OCI-LY7 (cell line): ENCODE data around the gene TRIM29. TPM values are rescaled to one million over a fixed set of nuclear protein-coding genes. Genes with fewer than 3 reads are reported as not detected.

Source experiments
- BruUV-seq: library from RNA; stranded (reverse); fragments of 400-500 nt; replicated peaks from 2 replicates; lab custom pipeline; 2021; lab: Mats Ljungman, UMichigan
- CTCF ChIA-PET: fragments of 300-600 bp; sonication (Branson Sonifier 250); formaldehyde crosslinking; loops from one replicate; lab custom pipeline; 2022; ENCODE audit warnings: antibody characterized with exemption; ENCODE audit not compliant: unreplicated experiment; lab: Charles Lee
- POLR2A ChIA-PET: fragments of 300-600 bp; sonication (Branson Sonifier 250); formaldehyde crosslinking; loops from one replicate; lab custom pipeline; 2022; ENCODE audit warnings: antibody characterized with exemption; lab: Charles Lee
- DNase-seq: peaks from one replicate; pipeline ENCODE4 v3.0.0-alpha.2; 2015; ENCODE audit warnings: low spot score
- H2AFZ ChIP-seq: fragments of 200-600 bp; sonication (generic), shearing (Covaris generic); 2 replicates; pipeline ENCODE4 v1.6.1; 2014; ENCODE audit warnings: mild to moderate bottlenecking, antibody characterized with exemption, low read length, moderate library complexity
- H3K27ac ChIP-seq: fragments of 200-600 bp; sonication (generic); 2 replicates; pipeline ENCODE4 v1.5.1; 2014; ENCODE audit warnings: mixed run types, low read depth, mild to moderate bottlenecking, moderate library complexity, low read length, inconsistent platforms; ENCODE audit not compliant: poor library complexity, severe bottlenecking
- H3K36me3 ChIP-seq: fragments of 200-600 bp; sonication (generic); 2 replicates; pipeline ENCODE4 v1.6.1; 2014; ENCODE audit warnings: mild to moderate bottlenecking, antibody characterized with exemption, low read length, moderate library complexity, mixed read lengths; ENCODE audit not compliant: insufficient read depth
- H3K4me1 ChIP-seq: fragments of 200-600 bp; sonication (generic); 2 replicates; pipeline ENCODE4 v1.5.1; 2014; ENCODE audit warnings: mild to moderate bottlenecking, low read length; ENCODE audit not compliant: insufficient read depth, poor library complexity, severe bottlenecking
- H3K4me2 ChIP-seq: fragments of 200-600 bp; sonication (generic); 2 replicates; pipeline ENCODE4 v1.6.1; 2014; ENCODE audit warnings: mild to moderate bottlenecking, low read length
- H3K4me3 ChIP-seq: fragments of 200-600 bp; sonication (generic); 2 replicates; pipeline ENCODE4 v1.5.1; 2014; ENCODE audit warnings: mild to moderate bottlenecking, low read depth, low read length; ENCODE audit not compliant: poor library complexity, severe bottlenecking
- H3K79me2 ChIP-seq: fragments of 200-600 bp; sonication (generic); 2 replicates; pipeline ENCODE4 v1.6.1; 2016; ENCODE audit warnings: low read depth, mild to moderate bottlenecking, low read length, moderate library complexity, mixed read lengths; ENCODE audit not compliant: insufficient read depth
- H3K9me2 ChIP-seq: fragments of 200-600 bp; sonication (generic); 2 replicates; pipeline ENCODE4 v1.6.1; 2016; ENCODE audit warnings: mild to moderate bottlenecking, low read length, mixed read lengths; ENCODE audit not compliant: insufficient read depth
- H3K9me3 ChIP-seq: fragments of 200-600 bp; sonication (generic); 2 replicates; pipeline ENCODE4 v1.6.1; 2014; ENCODE audit warnings: mild to moderate bottlenecking, mixed run types, low read length, mixed read lengths
- H4K20me1 ChIP-seq: fragments of 200-600 bp; sonication (generic); 2 replicates; pipeline ENCODE4 v1.6.1; 2014; ENCODE audit warnings: mild to moderate bottlenecking, antibody characterized with exemption, low read length, moderate library complexity, mixed read lengths; ENCODE audit not compliant: insufficient read depth
- EZH2phosphoT487 ChIP-seq: fragments of 200-600 bp; sonication (generic); IDR thresholded peaks from 2 replicates; pipeline ENCODE4 v1.6.1; 2018; ENCODE audit warnings: low read depth, borderline replicate concordance, mild to moderate bottlenecking, mixed run types, antibody characterized with exemption, low read length, moderate library complexity, mixed read lengths
- intact Hi-C: fragments of 100-400 bp; cut with micrococcal nuclease; formaldehyde crosslinking; loops from one replicate; pipeline ENCODE4 v1.10.0; 2022; ENCODE audit not compliant: unreplicated experiment
- total RNA-seq, 2 experiments: library from RNA; depleted of rRNA in 1 of 2; stranded (reverse); fragments of >200 nt in 1 of 2; shearing (Covaris generic) in 1 of 2; gene quantifications; 2 replicates each; pipeline ENCODE4 v1.2.3, GENCODE V29; 2014 to 2022
- TF ChIP-seq, protein P1 (sequence below): fragments of 200-600 bp; sonication (generic); conservative IDR thresholded peaks from 2 replicates; pipeline ENCODE4 v1.5.1; 2014; ENCODE audit warnings: mild to moderate bottlenecking, antibody characterized with exemption, low read length, moderate library complexity, mixed read lengths

TRIM29 gene
- total RNA-seq, 2 experiments from 2014 or later, result not detected

DNA sequence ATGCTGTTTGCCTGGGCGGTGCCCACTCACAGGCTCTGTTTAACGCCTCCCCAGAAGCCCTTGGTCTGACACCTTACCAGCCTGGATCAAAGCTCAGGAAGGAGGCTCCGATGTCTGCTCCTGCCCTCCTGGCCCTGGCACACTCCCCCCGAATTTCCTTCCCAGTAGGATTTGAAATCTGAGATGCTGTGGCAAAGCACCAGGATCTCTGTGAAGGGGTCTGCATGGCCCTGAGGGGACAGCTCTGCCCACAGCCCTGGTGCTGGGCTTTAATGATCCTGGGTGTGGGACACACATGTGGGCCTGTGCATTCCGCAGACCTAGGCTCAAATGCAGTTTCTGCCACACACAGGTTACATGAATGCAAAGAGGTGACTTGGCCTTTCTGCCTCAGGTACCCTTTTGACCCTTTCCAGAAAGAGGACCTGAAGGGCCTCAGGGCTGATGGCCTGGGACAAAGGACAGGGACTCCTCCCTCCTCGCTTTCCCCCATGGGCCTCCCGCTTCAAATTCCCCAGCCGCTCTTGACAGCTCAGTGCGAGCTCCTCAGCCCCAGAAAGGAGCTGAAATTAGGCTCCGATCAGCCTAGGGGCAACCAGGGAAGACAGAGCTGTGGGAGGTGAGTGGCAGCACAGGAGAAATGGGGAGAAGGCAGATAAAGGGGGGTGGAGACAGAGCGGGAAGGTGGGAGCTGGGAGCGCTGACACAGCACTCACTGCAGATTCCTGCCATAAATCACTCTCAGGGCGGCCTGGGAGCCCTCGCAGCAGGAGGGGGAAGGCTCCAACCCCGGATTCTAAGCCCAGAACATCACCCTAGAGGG lies 41.3 kb downstream of the TRIM29 start:
- POLR2A ChIA-PET, result interaction anchor here (0.6 kb wide), 1 partner anchor 717 kb away, joined by 3 read pairs; no protein-coding TSS in a partner anchor
- DNase-seq, result no peak
- CTCF ChIA-PET, result interaction anchor here (1.3 kb wide), 1 partner anchor 12 kb away, joined by 4 read pairs; no protein-coding TSS in a partner anchor

DNA sequence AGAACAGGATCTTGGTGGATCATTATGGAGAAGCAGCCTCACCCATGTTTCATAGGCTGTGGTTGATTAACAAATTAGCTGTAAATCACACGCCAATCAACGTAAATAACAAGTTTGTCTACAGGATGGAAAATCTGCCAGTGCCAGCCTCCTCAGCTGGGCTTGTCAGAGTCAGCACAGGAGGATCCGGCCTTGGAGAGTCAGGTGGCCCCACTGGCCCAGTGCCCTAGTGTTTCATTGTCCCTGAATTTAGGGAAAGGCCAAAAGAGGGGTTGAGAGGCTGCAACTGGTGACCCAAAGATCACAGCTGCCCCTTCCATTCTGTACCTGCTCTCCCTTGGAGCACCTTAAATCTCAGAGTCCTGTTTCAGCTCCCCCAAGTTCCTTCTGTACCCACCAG lies 42.4 kb downstream of the TRIM29 start:
- H2AFZ ChIP-seq, result no peak overlapping the region
- CTCF ChIA-PET, result no interaction called here
- intact Hi-C loops, result no loop called here
- H3K79me2 ChIP-seq, result no peaks in the 10 kb centered on the region
- no peak for TF ChIP-seq EZH2phosphoT487
- TF ChIP-seq, protein P1, sequence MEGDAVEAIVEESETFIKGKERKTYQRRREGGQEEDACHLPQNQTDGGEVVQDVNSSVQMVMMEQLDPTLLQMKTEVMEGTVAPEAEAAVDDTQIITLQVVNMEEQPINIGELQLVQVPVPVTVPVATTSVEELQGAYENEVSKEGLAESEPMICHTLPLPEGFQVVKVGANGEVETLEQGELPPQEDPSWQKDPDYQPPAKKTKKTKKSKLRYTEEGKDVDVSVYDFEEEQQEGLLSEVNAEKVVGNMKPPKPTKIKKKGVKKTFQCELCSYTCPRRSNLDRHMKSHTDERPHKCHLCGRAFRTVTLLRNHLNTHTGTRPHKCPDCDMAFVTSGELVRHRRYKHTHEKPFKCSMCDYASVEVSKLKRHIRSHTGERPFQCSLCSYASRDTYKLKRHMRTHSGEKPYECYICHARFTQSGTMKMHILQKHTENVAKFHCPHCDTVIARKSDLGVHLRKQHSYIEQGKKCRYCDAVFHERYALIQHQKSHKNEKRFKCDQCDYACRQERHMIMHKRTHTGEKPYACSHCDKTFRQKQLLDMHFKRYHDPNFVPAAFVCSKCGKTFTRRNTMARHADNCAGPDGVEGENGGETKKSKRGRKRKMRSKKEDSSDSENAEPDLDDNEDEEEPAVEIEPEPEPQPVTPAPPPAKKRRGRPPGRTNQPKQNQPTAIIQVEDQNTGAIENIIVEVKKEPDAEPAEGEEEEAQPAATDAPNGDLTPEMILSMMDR, result no peak
- H3K27ac ChIP-seq, result no peak overlapping the region
- no TSS peak for BruUV-seq
- no peaks in the 10 kb centered on the region for H3K4me1 ChIP-seq
- no peaks in the 10 kb centered on the region for H3K36me3 ChIP-seq
- no peaks in the 10 kb centered on the region for H3K9me2 ChIP-seq
- DNase-seq, result no peak
- no peaks in the 10 kb centered on the region for H3K9me3 ChIP-seq
- no peaks in the 10 kb centered on the region for H4K20me1 ChIP-seq
- POLR2A ChIA-PET, result interaction anchor here (0.6 kb wide), 1 partner anchor 117 kb away, joined by 8 read pairs; no protein-coding TSS in a partner anchor
- H3K4me3 ChIP-seq, result no peak overlapping the region
- H3K4me2 ChIP-seq, result no peak overlapping the region

More for the DNA sequence above, 41.3 kb downstream of the TRIM29 start:
- no peaks in the 10 kb centered on the region for H3K4me1 ChIP-seq
- TF ChIP-seq, protein P1, result no peak
- no peak for TF ChIP-seq EZH2phosphoT487
- no peak overlapping the region for H2AFZ ChIP-seq
- H3K4me3 ChIP-seq, result no peak overlapping the region
- intact Hi-C loops, result no loop called here
- no peaks in the 10 kb centered on the region for H4K20me1 ChIP-seq
- H3K79me2 ChIP-seq, result no peaks in the 10 kb centered on the region
- BruUV-seq, result no TSS peak
- no peak overlapping the region for H3K4me2 ChIP-seq
- no peak overlapping the region for H3K27ac ChIP-seq
- no peaks in the 10 kb centered on the region for H3K36me3 ChIP-seq
- H3K9me2 ChIP-seq, result no peaks in the 10 kb centered on the region
- no peaks in the 10 kb centered on the region for H3K9me3 ChIP-seq

DNA sequence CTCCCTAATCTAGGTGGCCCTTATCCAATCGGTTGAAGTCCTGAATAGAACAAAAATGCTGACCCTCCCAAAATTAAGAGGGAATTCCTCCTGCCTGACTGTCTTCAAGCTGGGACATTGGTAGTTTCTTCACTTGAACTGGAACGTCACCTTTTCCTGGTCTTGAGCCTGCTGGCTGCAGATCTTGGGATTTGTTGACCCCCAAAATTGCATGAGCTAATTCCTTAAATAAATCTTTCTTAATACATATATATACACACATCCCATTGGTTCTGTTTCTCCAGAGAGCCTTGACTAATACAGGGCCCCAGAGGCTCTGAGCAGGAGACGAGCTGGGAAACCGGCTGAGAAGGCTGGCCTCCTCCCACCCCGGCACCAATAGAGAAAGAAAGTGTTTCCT lies 46.2 kb downstream of the TRIM29 start:
- no peak overlapping the region for H2AFZ ChIP-seq
- no peak overlapping the region for H3K27ac ChIP-seq
- no peaks in the 10 kb centered on the region for H3K4me1 ChIP-seq
- no peak overlapping the region for H3K4me3 ChIP-seq
- H4K20me1 ChIP-seq, result no peaks in the 10 kb centered on the region
- ChIA-PET POLR2A (no interaction called here), CTCF (no interaction called here)
- TF ChIP-seq EZH2phosphoT487, result no peak
- TF ChIP-seq, protein P1, result no peak
- no peak overlapping the region for H3K4me2 ChIP-seq
- no peaks in the 10 kb centered on the region for H3K79me2 ChIP-seq
- DNase-seq, result no peak
- no TSS peak for BruUV-seq
- intact Hi-C loops, result no loop called here
- no peaks in the 10 kb centered on the region for H3K9me2 ChIP-seq
- H3K9me3 ChIP-seq, result no peaks in the 10 kb centered on the region
- no peaks in the 10 kb centered on the region for H3K36me3 ChIP-seq
